ENCODE results near the gene USF3. TPM values are rescaled to one million over a fixed set of nuclear protein-coding genes. Genes with fewer than 3 reads are reported as not detected.
A peak's percentile ranks its signal among the peaks of the same experiment; 100 is the strongest.

USF3 gene
- total and polyA plus RNA-seq, 12 donors = 3.3 to 21.2 (median 15.9) TPM

DNA sequence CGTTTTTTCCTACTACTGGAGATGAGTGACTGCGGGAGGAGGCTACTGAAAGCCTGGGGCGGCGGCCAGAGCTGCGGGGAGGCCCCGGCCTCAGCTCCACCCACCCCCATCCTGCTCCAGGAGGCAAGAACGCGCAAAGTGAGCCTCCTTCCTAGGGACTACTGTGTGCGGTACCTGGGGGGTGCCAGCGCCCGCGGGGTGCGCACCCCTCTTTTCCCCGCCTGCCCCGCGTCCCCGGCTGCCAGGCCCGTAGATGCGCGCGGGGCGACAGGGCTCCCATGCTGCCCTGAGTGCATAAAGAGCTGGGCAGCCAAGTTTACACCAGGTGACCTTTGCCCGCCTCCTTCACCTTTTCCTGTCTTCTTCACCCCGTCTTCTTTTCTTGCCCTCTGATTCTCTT, 2.5 kb upstream of the USF3 start:
- Histone ChIP-seq H3K27ac (peak overlapping the region in 4 of 10 donors; percentile 25 to 100 (median 100)), H3K27me3 (no peaks in the 10 kb centered on the region), H3K4me1 (peaks cover 0 to 38% (median 33%) of the 10 kb centered on the region in 9 donors), H3K4me3 (peak overlapping the region in 9 of 10 donors; percentile 15 to 49 (median 40)), H3K36me3 (no peaks in the 10 kb centered on the region), H3K9me3 (no peaks in the 10 kb centered on the region)
- ATAC-seq = no peak
- TF ChIP-seq, protein P1, sequence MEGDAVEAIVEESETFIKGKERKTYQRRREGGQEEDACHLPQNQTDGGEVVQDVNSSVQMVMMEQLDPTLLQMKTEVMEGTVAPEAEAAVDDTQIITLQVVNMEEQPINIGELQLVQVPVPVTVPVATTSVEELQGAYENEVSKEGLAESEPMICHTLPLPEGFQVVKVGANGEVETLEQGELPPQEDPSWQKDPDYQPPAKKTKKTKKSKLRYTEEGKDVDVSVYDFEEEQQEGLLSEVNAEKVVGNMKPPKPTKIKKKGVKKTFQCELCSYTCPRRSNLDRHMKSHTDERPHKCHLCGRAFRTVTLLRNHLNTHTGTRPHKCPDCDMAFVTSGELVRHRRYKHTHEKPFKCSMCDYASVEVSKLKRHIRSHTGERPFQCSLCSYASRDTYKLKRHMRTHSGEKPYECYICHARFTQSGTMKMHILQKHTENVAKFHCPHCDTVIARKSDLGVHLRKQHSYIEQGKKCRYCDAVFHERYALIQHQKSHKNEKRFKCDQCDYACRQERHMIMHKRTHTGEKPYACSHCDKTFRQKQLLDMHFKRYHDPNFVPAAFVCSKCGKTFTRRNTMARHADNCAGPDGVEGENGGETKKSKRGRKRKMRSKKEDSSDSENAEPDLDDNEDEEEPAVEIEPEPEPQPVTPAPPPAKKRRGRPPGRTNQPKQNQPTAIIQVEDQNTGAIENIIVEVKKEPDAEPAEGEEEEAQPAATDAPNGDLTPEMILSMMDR (IDR thresholded peaks at IDR 0.05) = no peak
- 20 to 25% methylated on average over 24 of the region's 24 CpGs for WGBS, 2 donors
- peak; percentile 10 to 25 for DNase-seq
- intact Hi-C loops (cut with DNase I) = loop anchor here in 3 of 10 donors (5.0 kb wide), 1 partner anchor 48 kb away; the partner anchor contains the start of genes ATP6V1A (in 3 of the 3) and NAA50 (in 3 of the 3)

DNA sequence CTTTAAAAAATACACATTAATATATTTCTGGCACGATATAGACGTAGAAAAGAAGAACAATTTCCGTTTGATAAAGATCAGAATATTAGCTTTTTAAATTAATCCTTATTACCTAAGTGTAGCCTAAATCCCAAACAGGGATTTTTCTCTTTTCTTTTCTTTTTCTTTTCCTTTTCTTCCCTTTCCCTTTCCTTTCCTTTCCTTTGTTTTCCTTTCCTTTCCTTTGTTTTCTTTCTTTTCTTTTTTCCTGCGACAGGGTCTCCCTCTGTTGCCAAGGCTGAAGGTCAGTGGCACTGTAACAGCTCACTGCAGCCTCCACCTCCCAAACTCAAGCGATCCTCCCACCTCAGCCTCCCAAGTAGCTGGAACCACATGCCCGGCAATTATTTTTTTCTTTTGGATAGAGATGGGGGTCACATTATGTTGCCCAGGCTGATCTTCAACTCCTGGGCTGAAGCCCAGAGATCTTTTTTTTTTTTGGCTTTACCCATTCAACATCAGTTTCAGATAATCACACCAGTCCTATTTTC, 1.8 kb upstream of the USF3 start:
- Histone ChIP-seq H3K9me3 (no peaks in the 10 kb centered on the region), H3K36me3 (no peaks in the 10 kb centered on the region), H3K4me1 (peaks cover 0 to 43% (median 35%) of the 10 kb centered on the region in 9 donors), H3K27ac (peak overlapping the region in 8 of 10 donors; percentile 89 to 100 (median 100)), H3K27me3 (no peaks in the 10 kb centered on the region), H3K4me3 (peak overlapping the region in 5 of 10 donors; percentile 43 to 90 (median 89))
- TF ChIP-seq, protein P1 (IDR thresholded peaks at IDR 0.05) = no peak
- ATAC-seq (no peak), DNase-seq (no peak)
- WGBS, 2 donors = 76 to 85% methylated on average over 6 of the region's 6 CpGs
- intact Hi-C loops (cut with DNase I) = loop anchor here in 3 of 10 donors (5.0 kb wide), 1 partner anchor 49 kb away; the partner anchor contains the start of genes ATP6V1A (in 3 of the 3) and NAA50 (in 3 of the 3)

DNA sequence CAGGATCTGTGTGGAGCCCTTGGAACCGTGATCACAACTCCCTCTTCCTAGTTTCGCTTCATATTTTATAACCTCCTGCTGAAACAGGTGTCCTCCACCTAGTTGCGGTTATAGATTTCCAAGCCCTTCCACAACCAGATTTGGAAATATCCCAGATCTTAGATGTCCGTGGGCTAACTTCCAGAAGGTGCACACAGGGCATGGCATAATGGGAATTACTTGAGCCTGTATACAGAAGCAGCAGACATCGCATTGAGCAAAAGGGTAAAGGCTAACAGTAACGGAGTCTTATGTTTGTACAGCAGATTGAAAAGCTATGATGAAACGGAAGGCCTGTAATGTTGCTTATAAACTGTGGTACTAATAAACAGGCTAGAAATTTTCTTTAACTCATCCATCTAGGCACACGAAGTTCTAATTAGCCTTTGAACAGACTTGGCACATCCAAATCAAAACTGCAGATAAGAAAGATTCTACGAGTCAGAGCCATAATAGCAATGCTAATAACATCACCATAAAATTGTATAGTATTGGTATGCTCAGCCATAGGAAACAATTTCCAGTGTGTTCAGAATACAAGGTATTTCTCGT, 1.2 kb upstream of the USF3 start:
- Histone ChIP-seq H3K4me3 (peak overlapping the region; percentile 43 to 99 (median 89)), H3K27me3 (no peaks in the 10 kb centered on the region), H3K9me3 (no peaks in the 10 kb centered on the region), H3K4me1 (peaks cover 0 to 49% (median 35%) of the 10 kb centered on the region in 9 donors), H3K27ac (peak overlapping the region; percentile 35 to 100 (median 99)), H3K36me3 (no peaks in the 10 kb centered on the region)
- peak in 1 of 2 donors; percentile 8 for DNase-seq
- 9 to 11% methylated on average over 10 of the region's 10 CpGs for WGBS, 2 donors
- intact Hi-C loops (cut with DNase I) = loop anchor here in 3 of 10 donors (5.0 kb wide), 1 partner anchor 50 kb away; the partner anchor contains the start of genes ATP6V1A (in 3 of the 3) and NAA50 (in 3 of the 3)
- ATAC-seq = peak in 3 of 8 donors; percentile 2 to 21 (median 6)
- TF ChIP-seq, protein P1 (IDR thresholded peaks at IDR 0.05) = no peak

DNA sequence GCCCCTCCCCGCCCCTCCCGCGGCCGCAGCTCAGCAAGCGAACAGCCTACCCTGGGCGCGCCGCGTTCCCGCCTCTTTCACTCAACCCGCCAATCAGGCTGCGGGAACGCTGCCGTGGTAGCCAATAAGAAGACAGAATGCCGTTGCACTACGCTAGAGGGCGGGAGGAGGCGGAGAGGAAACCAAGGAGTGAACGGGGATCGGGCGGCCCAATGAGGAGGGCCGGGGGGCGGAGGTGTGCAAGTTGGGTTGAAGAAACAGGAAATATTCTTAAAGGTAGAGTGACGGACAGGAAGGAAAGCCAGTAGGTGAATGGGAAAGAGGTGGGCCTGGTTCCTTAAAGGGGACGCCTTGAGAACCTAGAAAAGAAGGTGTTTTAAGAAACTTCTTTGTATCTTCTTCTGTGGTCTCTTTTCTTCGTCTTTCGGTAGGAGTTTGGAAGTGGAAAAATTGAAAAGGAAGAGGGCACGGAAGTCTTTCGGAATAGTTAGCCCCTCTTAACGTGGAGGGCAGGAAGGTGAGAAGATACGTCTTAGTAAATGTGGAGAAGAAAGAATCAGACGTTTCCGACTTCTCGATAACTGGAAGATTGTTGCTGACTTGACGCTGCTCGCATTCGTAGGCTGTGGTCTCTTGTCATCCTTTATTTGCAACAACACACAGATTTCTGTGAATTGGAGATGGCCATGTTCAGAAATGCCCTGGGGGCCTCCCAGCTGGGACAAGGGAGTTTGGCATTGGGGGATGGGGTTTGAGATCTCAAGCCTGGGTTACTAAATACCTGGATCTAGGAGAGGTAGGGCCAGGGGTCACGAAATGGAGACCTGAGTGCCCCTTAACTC, 437 bp upstream of the USF3 start:
- H3K36me3 ChIP-seq = no peaks in the 10 kb centered on the region
- peaks cover 0 to 50% (median 35%) of the 10 kb centered on the region in 9 donors for H3K4me1 ChIP-seq
- ATAC-seq (peak; percentile 97 to 99 (median 98)), DNase-seq (peak; percentile 98 to 100)
- peak overlapping the region; percentile 98 to 100 (median 100) for H3K27ac ChIP-seq
- WGBS, 2 donors = 0 to 1% methylated on average over 35 to 38 of the region's 38 CpGs
- no peaks in the 10 kb centered on the region for H3K27me3 ChIP-seq
- peak overlapping the region; percentile 73 to 99 (median 89) for H3K4me3 ChIP-seq
- intact Hi-C loops (cut with DNase I) = loop anchor here in 5 of 10 donors (1.0 to 5.0 kb wide), 2 partner anchors 49 to 50 kb away; partner anchors contain the start of genes NAA50 (in 5 of the 5) and ATP6V1A (in 3 of the 5)
- TF ChIP-seq, protein P1 (IDR thresholded peaks at IDR 0.05) = peak in 8 of 9 donors; percentile 7 to 46 (median 26)
- no peaks in the 10 kb centered on the region for H3K9me3 ChIP-seq

All from heart right ventricle (tissue), 16 donors.